ENCODE results near the gene AHCYL1.

DNA sequence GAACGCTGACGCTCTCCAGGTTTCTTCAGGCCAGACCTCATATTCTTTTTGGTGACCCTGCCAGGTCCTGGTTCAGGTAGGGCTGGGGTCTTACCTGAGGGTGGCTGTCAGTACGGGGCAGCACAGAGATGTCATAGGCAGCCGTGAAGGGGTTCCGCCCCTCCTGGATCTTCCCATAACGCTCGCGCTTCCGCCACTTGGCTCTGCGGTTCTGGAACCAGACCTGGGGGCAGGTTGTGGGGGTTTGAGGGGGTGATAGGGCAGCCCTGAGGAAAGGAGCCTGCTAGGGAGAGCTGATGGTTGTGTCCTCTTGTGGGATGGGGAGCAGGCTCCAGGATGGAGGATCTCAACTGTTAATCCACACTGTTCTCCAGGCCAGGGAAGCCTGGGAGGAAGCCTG is 76.8 kb downstream of the AHCYL1 start:
- no peak for TF ChIP-seq POLR2A (IDR thresholded peaks at IDR 0.05; ENCODE audit: extremely low read depth, insufficient read length)
- TF ChIP-seq, protein P1, sequence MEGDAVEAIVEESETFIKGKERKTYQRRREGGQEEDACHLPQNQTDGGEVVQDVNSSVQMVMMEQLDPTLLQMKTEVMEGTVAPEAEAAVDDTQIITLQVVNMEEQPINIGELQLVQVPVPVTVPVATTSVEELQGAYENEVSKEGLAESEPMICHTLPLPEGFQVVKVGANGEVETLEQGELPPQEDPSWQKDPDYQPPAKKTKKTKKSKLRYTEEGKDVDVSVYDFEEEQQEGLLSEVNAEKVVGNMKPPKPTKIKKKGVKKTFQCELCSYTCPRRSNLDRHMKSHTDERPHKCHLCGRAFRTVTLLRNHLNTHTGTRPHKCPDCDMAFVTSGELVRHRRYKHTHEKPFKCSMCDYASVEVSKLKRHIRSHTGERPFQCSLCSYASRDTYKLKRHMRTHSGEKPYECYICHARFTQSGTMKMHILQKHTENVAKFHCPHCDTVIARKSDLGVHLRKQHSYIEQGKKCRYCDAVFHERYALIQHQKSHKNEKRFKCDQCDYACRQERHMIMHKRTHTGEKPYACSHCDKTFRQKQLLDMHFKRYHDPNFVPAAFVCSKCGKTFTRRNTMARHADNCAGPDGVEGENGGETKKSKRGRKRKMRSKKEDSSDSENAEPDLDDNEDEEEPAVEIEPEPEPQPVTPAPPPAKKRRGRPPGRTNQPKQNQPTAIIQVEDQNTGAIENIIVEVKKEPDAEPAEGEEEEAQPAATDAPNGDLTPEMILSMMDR (IDR thresholded peaks at IDR 0.05; ENCODE audit: low read depth, low read length) = no peak
